ENCODE data around the gene PRPF19.

The PRPF19 gene

DNA sequence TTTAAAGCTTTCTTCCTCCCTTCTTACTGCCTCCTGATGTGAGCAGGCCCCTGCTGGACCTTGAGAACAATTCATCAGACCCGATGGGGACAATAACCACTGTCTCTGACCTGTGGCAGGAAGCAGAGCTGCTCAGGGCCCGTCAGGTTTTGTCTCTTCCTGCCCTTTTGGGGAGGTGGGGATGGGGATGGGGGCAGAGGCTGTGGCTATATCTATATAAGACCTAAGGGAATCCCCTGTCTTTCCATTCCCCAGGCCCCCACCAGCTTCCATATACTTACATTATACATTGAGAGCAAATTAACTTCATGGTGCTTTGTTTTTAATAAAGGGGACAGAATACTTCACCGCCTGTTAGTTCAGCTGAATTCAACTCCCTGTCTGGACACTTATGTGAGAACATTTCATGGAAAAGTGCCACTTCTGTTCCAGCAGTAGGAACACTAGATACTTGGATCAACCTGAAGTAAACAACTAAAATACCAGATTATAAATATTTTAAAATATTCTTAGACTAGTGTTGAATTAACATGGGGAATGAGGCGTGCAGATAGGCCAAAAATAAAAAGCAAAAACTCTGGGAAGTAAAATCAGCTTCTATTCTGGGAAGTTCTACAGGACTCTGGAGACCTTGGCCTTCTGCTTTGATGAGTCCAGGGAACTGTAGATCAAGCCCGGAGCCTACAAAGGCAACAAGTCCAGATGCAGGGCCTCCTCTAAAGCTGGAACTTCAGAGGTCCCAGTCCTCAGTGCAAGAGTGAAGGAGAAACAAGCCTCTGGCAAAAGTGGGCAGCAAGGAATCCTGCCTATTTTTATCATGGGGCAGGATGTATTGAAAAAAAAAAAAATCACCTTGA lies 27.9 kb downstream of the PRPF19 start:
- no peak for DNase-seq (ENCODE audit: low read depth)
- no peak overlapping the region for H3K4me3 ChIP-seq (ENCODE audit: low read depth, low read length)
- TF ChIP-seq CTCF (IDR thresholded peaks at IDR 0.05; ENCODE audit: insufficient read depth, low read depth, low read length, missing control alignments), result no peak

DNA sequence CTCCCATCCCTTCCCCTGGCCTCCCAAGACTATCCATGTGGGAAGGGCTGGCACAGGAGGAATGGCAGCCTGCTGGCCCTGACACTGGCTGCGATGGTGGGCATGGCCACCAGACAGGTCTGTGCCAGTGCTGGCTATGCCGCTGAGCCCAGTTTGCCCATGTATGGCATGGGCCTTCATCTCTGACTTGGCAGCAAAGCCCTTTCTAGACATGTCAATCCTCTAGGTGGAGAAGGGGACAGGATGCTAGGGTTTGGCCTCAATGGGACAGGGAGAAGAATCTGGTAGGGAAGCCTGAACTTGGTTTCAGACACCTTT lies 30.3 kb downstream of the PRPF19 start:
- DNase-seq (ENCODE audit: low read depth), result no peak
- no peak for TF ChIP-seq CTCF (IDR thresholded peaks at IDR 0.05; ENCODE audit: insufficient read depth, low read depth, low read length, missing control alignments)
- H3K4me3 ChIP-seq (ENCODE audit: low read depth, low read length), result no peak overlapping the region

- no peak for TF ChIP-seq CTCF (IDR thresholded peaks at IDR 0.05; ENCODE audit: insufficient read depth, low read depth, low read length, missing control alignments)
- no peak overlapping the region for H3K4me3 ChIP-seq (ENCODE audit: low read depth, low read length)
- DNase-seq (ENCODE audit: low read depth), result no peak
These were observed 30.8 kb downstream of the PRPF19 start for GRCh38 chr11:60875366-60876167.

DNA sequence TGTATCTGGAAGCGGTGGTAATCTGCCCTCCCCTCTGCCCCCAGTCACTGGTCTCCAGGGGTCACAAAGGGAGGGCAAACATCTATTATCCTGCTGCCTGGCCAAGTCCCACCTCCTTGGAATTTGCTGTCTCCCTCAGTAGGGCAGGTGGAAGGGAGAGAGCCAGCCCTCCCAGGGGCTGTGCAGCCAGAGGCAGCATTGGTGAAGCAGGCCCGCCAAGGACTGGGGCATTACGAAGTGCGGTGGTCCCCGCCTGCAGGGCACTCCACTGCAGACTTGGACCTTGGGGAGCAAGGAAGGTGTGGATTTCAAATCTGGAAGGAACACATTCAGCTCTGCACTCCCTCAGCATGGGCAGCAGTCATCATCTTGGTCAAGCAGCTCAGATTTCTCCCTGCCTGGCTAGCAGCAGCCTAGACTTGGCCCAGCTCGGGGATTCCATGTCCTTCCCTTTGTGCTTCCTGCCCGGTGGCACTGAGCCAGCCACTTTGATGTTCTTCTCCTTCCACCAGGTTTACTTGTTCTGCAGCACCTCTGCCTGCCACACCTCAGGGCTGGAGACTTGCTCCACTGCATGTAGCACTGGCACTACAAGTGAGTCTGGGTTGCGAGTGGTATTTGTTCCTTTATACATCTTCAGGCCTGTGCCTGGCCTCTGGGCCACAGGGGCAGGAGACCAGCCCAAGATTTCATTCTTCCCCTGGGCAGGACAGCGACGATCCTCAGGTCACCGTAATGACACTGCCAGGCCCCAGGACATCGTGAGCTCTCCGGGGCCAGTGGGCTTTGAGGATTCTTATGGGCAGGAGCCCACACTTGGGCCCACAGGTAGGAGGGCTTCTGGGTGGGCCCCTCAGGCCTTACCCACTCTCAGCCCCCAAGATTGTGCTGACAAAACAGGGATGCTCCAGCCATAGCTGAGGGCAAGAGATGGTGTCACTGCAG lies 31.7 kb downstream of the PRPF19 start:
- no peak for DNase-seq (ENCODE audit: low read depth)
- H3K4me3 ChIP-seq (ENCODE audit: low read depth, low read length), result no peak overlapping the region
- TF ChIP-seq CTCF (IDR thresholded peaks at IDR 0.05; ENCODE audit: insufficient read depth, low read depth, low read length, missing control alignments), result no peak

GRCh38 chr11:60873533-60873932 lies 32.9 kb downstream of the PRPF19 start:
- no peak for TF ChIP-seq CTCF (IDR thresholded peaks at IDR 0.05; ENCODE audit: insufficient read depth, low read depth, low read length, missing control alignments)
- H3K4me3 ChIP-seq (ENCODE audit: low read depth, low read length), result no peak overlapping the region
- no peak for DNase-seq (ENCODE audit: low read depth)

- TF ChIP-seq CTCF (IDR thresholded peaks at IDR 0.05; ENCODE audit: insufficient read depth, low read depth, low read length, missing control alignments), result no peak
- DNase-seq (ENCODE audit: low read depth), result no peak
- H3K4me3 ChIP-seq (ENCODE audit: low read depth, low read length), result no peak overlapping the region
These were observed 33.3 kb downstream of the PRPF19 start for GRCh38 chr11:60872961-60873524.

All from GM12865 (cell line).